Activated naive CD4-positive, alpha-beta T cell treated with anti-CD3 and anti-CD28 coated beads, Interleukin-2, amount 50 U/mL, for 72 hours (primary cell): ENCODE results near the gene BCL7C. TPM values are rescaled to one million over a fixed set of nuclear protein-coding genes. Genes with fewer than 3 reads are reported as not detected.
"Not testable (repeated sequence)": the region's sequence is repeated elsewhere in the genome, so short reads cannot be mapped to it uniquely, and the experiment has no call there.

Experiments used
- ATAC-seq, 2 donors: fragments of 150-1000 bp; cut with Tn5 transposase; 2 replicates each; pipeline ENCODE4 v1.10.0; 2021; ENCODE audit warnings: mild to moderate bottlenecking in 2 of 2, moderate library complexity in 2 of 2
- DNase-seq, 2 donors: peaks; one replicate each; pipeline ENCODE4 v3.0.0; 2021 to 2022; ENCODE audit warnings: low spot score in 2 of 2
- H3K27ac Mint-ChIP-seq, 2 donors: one replicate each; pipeline ENCODE4 v1.8.0; 2022; ENCODE audit warnings: mild to moderate bottlenecking in 2 of 2, mixed read lengths in 2 of 2
- H3K36me3 Mint-ChIP-seq, 2 donors: one replicate each; pipeline ENCODE4 v1.8.0; 2022; ENCODE audit warnings: mixed read lengths in 2 of 2
- H3K9me3 Mint-ChIP-seq, 2 donors: one replicate each; pipeline ENCODE4 v1.8.0; 2022; ENCODE audit warnings: mixed read lengths in 2 of 2
- total RNA-seq, 2 donors: library from RNA; stranded (reverse); gene quantifications; one replicate each; pipeline ENCODE4 v1.2.3, GENCODE V29; 2022

BCL7C gene
- 10 to 100 TPM; 27.3 to 45.9 TPM for total RNA-seq

GRCh38 chr16:30893744-30894539 lies at the start of gene BCL7C:
TSS of gene BCL7C (minus strand) at chr16:30894077. CDS start at chr16:30893944, 133 bp downstream.
- ATAC-seq (peak; percentile 84 to 85), DNase-seq (peak; percentile 88 to 90)
- Mint-ChIP-seq H3K9me3 (no peaks in the 10 kb centered on the region), H3K27ac (peak within 1 kb of the TSS; percentile 86 to 94), H3K36me3 (peaks cover 6 to 13% of the 10 kb centered on the region in 2 donors)

DNA sequence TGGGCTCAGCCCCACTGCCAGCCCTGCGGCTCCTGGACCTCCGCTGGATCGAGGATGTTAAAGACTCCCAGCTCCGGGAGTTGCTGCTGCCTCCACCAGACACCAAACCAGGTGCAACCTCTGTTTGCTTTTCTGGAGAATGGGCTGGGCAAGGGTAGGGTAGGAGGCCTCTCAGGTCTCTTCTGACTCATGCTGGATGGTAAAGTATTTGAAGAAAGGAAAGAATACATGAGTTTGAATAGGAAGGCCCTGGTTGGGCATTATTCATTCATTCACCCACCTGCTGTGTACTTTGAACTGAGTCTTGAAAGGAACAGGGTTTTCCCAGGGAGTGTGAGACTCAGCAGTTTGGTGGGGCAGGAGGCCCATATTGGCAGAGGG lies 48.5 kb upstream of the BCL7C start:
- DNase-seq (no peak), ATAC-seq (peak; percentile 41 to 42)
- peak overlapping the region; percentile 44 to 66 for H3K27ac Mint-ChIP-seq
- H3K36me3 Mint-ChIP-seq = peaks cover 6 to 21% of the 10 kb centered on the region in 2 donors
- H3K9me3 Mint-ChIP-seq = no peaks in the 10 kb centered on the region

DNA sequence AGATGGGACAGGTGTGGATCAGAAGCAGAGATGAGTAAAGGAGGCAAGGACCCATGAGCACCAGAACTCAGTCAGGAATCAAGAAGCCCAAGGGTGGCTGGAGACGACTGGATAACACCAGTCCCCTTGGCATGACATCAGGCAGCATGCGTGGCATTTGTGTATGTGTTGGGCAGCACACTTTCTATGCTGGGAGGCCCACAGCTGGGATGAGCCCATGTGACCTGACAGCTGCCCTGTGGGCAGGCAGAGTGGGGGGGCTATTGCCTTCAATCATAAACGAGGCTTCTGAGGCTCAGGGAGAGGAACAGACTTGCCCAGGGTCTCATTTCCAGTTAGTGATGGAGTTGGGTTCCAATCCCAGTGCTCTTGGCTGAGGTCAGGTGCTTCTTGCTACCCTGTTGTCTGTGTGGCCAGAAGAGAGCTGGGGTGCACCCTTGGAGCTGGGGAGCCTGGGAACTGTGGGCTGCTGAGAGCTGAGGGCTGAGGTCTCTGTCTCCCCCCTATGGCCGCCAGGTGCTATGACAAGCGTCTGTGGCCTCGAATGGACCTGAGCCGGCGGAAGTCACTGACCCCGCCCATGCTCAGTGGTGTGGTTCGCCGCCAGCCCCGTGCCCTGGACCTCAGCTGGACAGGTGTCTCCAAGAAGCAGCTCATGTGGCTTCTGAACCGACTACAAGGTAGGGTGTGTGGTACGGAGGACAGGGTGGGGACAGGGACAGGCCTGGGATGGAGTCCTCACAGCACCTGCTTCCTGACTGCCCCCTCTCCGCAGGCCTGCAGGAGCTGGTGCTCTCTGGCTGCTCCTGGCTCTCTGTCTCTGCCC lies 47.9 kb upstream of the BCL7C start:
- Mint-ChIP-seq H3K9me3 (no peaks in the 10 kb centered on the region), H3K36me3 (peaks cover 6 to 21% of the 10 kb centered on the region in 2 donors), H3K27ac (peak overlapping the region in 1 of 2 donors; percentile 77)
- ATAC-seq = peak; percentile 94 to 96
- peak; percentile 71 to 82 for DNase-seq

DNA sequence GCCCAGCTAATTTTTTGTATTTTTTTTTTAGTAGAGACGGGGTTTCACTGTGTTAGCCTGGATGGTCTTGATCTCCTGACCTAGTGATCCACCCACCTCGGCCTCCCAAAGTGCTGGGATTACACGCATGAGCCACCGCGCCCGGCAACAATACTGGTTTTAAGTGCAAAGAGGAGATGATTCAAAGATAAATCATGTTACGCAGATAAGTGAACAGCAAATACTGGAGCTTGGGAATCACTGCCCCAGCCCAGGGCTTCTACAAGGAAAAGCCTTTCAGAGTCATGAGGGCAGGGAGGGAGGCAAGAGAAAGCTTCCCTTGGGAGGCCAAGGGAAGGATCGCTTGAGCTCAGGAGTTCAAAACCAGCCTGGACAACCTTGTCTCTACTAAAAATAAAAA lies 45.7 kb upstream of the BCL7C start:
- not testable (repeated sequence) for DNase-seq, ATAC-seq, H3K9me3 Mint-ChIP-seq
- Mint-ChIP-seq H3K27ac (peak overlapping the region in 1 of 2 donors; percentile 25), H3K36me3 (peaks cover 5 to 16% of the 10 kb centered on the region in 2 donors)

DNA sequence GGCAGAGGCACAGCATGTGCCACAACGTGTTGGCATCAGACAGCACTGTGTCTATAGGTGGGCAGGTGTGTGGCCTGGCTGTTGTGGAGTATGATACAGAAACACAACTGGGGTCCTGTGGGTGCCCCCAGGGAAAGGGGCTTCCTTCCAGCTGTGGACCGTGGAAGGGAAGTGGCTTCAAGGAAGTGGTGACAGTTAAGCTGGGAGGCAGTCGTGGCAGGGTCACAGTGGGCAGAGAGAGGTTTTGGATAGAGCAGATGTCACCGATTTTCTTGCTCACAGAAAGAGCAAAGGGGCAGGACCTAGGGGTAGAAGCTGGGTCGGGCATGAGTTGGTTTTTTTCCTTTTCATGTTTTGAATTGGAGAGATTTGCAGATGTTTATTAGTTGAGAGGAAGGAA lies 43.8 kb upstream of the BCL7C start:
- H3K36me3 Mint-ChIP-seq = peaks cover 0 to 4% of the 10 kb centered on the region in 2 donors
- DNase-seq (no peak), ATAC-seq (no peak)
- peak overlapping the region; percentile 45 to 57 for H3K27ac Mint-ChIP-seq
- H3K9me3 Mint-ChIP-seq = no peaks in the 10 kb centered on the region

DNA sequence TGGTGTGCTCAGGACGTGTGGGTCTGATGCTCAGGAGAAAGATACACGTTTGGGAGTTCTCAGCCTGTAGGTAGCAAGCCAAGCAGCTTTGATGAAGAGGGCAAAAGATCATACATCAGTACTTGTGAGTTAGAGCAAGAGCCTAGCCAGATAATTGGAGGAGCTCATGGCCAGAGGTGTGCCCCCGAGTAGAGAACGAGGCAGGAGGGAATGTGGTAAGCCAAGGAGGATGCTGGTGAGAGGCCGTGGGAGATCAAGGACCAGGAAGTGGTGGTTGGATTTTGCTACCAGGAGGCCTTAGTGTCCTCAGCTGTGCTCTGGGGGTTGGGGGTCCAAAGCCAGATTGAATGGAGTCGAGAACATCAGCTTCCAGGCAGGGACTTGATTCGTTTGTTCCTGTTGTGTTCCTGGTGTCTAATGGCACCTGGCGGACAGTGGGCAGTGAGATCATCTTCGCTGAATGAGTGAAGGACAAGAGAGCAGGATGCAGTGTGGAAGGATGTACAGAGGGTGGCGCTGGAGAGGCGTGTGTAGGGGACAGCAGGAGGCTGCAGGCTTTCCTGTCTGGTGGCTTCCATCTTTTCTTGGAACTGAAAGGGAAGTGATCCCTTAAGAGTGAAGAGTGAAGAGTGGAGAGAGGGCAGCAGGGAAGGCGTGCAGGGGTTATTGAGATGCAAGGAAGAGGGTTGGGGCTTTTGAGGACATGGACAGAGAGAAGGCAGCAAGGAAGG lies 41.1 kb upstream of the BCL7C start:
- Mint-ChIP-seq H3K27ac (peak overlapping the region; percentile 12 to 78), H3K9me3 (no peaks in the 10 kb centered on the region), H3K36me3 (peaks cover 4 to 5% of the 10 kb centered on the region in 2 donors)
- DNase-seq (peak in 1 of 2 donors; percentile 56), ATAC-seq (peak; percentile 72 to 78)

- no peak for ATAC-seq
- H3K27ac Mint-ChIP-seq = no peak overlapping the region
- no peak for DNase-seq
- H3K36me3 Mint-ChIP-seq = peaks cover 4 to 5% of the 10 kb centered on the region in 2 donors
- H3K9me3 Mint-ChIP-seq = no peaks in the 10 kb centered on the region
Observed at GRCh38 chr16:30931068-30931650, 37.3 kb upstream of the BCL7C start.

- Mint-ChIP-seq H3K9me3 (no peaks in the 10 kb centered on the region), H3K27ac (no peak overlapping the region), H3K36me3 (peaks cover 4 to 5% of the 10 kb centered on the region in 2 donors)
- ATAC-seq (no peak), DNase-seq (no peak)
Observed at GRCh38 chr16:30930160-30930571, 36.3 kb upstream of the BCL7C start.

DNA sequence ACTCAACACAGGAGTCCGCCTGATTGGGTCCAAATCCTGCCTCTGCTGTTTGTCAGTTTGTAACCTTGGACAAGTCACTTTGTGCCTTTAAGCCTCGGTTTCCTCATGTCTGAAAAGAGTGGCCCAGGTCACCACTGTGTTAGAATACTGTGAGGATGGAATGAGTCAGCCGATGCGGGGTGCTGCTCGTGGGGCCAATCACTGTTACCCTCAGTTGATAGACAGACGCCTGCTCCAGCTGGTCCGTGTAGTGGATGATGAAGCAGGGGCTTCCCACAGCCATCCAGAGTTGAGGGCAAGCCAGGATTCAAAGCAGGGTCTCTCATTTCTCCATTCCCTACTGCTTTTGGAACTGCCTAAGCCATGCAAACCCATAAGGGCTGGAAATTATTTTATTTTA lies 35.3 kb upstream of the BCL7C start:
- DNase-seq (no peak), ATAC-seq (peak in 1 of 2 donors; percentile 47)
- H3K27ac Mint-ChIP-seq = no peak overlapping the region
- H3K9me3 Mint-ChIP-seq = no peaks in the 10 kb centered on the region
- H3K36me3 Mint-ChIP-seq = peaks cover 4 to 5% of the 10 kb centered on the region in 2 donors

DNA sequence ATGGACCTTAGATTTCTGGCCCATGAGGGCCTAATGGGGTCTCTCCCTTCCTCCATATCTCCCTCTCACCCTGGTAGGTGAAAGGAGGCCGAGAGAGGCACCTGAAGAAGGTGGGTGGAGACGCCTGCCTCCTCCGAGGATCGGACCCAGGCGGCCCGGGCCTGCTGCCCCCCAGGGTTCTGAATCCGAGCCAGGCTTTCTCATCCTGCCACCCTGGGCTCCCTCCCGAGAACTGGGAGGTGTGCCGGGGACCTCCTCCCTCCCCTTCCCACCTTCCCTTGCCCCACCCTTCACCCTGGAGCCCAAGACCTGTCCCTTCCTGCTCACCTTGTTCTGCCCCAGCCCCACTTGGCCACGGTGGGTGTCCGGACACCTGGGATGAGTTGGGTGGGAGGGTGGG lies 34.5 kb upstream of the BCL7C start:
- ATAC-seq (no peak), DNase-seq (no peak)
- H3K27ac Mint-ChIP-seq = no peak overlapping the region
- no peaks in the 10 kb centered on the region for H3K9me3 Mint-ChIP-seq
- peaks cover 4 to 5% of the 10 kb centered on the region in 2 donors for H3K36me3 Mint-ChIP-seq

- no peak overlapping the region for H3K27ac Mint-ChIP-seq
- ATAC-seq = peak in 1 of 2 donors; percentile 18
- peaks cover 4 to 9% of the 10 kb centered on the region in 2 donors for H3K36me3 Mint-ChIP-seq
- DNase-seq = no peak
- H3K9me3 Mint-ChIP-seq = no peaks in the 10 kb centered on the region
Observed at GRCh38 chr16:30927789-30928378, 34.0 kb upstream of the BCL7C start.

DNA sequence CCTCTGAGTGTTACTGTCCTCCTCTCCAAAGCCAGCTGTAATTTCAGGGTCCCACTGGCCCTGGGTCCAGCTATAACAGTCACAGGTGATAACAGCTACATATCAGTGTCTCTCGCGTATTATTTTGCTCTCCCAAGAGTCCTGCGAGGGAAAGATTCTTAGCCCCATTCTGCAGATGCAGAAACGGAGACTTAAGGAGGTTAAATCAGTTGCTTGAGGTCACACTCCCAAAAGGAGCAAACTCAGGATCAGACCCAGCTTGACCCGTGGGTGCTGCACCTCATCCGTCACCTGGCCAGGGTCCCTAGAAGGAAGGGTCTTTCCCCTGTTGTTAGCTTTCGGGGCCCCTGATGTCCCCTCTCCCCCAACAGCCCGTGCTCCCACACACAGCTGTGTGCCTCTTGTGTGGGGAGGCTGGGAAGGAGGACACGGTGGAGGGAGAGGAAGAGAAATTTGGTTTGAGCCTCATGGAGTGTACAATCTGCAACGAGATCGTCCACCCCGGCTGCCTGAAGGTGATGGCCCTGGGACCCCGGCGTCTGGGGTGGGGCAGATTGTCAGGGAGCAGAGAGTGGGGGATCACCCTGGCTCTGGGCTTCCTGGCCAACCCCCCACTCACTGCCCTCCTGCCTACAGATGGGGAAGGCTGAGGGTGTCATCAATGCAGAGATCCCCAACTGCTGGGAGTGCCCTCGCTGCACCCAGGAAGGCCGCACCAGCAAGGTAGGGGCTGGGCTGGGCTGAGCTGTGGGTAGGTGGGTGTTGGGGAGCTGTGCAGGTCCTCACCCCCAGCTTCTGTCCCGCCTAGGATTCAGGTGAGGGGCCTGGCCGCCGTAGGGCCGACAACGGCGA lies 33.3 kb upstream of the BCL7C start:
- Mint-ChIP-seq H3K9me3 (no peaks in the 10 kb centered on the region), H3K36me3 (peaks cover 0 to 5% of the 10 kb centered on the region in 2 donors), H3K27ac (peak overlapping the region in 1 of 2 donors; percentile 48)
- ATAC-seq (no peak), DNase-seq (no peak)

DNA sequence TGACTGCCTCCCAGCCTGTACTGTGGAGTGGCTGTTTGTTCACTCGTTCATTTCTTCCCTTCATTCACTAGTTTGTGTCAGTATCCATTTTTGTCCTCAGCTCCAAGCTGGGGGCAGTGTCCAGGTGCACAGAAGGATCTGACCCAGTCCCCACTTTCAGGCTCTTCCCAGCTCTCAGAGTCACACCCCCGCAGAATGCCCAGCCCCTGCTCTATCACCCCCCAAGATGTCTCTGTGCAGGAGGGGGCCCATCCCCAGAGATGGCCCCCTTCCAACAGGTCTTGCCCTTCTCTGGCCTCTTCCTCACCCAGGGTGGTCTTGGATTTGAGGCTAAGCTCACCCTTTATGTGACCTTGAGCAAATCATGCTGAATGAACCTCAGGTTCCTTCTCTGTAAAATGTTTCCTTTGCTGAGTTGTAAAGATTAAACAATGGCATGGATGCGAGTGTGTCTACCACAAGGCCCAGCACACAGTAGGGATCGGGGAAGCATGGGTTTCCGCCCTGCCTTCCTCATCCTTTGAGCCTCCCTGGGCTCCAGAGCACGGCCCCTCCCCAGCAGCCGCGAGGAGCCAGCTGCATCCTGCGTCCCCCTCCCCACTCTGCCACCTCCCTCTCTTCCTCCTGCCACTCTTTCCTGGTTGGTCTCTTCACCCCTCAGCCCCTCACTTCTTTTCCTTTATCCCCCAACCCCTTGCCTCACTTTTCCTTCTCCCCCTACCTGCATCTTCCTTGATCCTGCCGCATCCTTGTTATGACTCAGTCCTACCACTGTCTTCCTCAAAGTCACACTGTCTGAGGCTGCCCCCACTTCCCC lies 32.3 kb upstream of the BCL7C start:
- H3K27ac Mint-ChIP-seq = peak overlapping the region; percentile 20 to 73
- DNase-seq = no peak
- H3K9me3 Mint-ChIP-seq = no peaks in the 10 kb centered on the region
- ATAC-seq = no peak
- H3K36me3 Mint-ChIP-seq = peaks cover 0 to 5% of the 10 kb centered on the region in 2 donors

GRCh38 chr16:30925632-30925987 lies 31.7 kb upstream of the BCL7C start:
- H3K9me3 Mint-ChIP-seq = no peaks in the 10 kb centered on the region
- ATAC-seq (no peak), DNase-seq (no peak)
- H3K36me3 Mint-ChIP-seq = peaks cover 0 to 5% of the 10 kb centered on the region in 2 donors
- H3K27ac Mint-ChIP-seq = peak overlapping the region in 1 of 2 donors; percentile 20
